ENCODE data around the gene PNPLA7. TPM values are rescaled to one million over a fixed set of nuclear protein-coding genes. Genes with fewer than 3 reads are reported as not detected.
"Not testable (repeated sequence)": the region's sequence is repeated elsewhere in the genome, so short reads cannot be mapped to it uniquely, and the experiment has no call there.

PNPLA7 gene
- total RNA-seq, 1 experiment from 2014 or later = 0.94 TPM

DNA sequence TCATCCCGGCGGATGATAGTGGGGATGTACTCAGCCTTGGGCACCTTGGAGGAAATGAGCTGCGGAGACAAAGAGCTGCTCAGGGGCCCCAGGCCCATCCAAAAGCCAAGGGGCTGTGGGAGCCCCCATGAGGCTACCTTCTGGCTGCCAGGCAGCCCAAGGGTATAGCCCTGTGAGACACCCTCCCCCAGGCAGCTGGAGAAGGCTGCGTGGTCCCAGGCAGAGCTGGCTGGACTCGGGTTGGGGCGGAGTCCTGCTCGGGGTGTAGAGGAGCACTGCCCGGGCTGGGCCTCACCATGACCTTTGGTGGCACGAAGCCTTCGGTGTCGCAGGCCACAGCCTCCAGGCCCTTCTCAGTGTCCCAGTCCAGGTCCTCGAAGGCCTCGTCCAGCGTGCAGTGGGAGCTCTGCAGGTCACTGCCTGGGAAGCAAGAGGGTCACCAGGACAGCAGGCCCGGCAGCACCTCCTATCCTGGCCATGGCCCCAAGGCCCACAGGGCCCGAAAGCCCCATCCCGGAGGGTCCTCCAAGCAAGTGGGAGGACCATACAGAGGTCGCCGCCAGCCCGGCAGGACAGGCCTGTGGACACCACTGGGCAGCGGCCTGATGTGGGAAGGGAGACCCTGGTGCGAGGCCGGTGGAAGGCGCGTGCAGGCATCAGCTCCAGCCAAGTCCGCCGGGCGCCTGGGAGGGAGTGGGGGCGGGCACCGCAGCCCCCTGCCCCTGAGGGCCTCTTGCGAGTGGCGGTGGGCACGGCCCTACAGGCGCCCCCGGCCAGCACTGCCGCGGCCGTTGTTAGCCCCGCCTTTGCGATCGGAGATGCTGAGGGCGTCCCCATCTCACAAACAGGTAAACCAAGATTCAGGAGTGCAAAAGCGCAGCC is 97.2 kb downstream of the PNPLA7 start:
- no peak for DNase-seq (ENCODE audit: low spot score)

DNA sequence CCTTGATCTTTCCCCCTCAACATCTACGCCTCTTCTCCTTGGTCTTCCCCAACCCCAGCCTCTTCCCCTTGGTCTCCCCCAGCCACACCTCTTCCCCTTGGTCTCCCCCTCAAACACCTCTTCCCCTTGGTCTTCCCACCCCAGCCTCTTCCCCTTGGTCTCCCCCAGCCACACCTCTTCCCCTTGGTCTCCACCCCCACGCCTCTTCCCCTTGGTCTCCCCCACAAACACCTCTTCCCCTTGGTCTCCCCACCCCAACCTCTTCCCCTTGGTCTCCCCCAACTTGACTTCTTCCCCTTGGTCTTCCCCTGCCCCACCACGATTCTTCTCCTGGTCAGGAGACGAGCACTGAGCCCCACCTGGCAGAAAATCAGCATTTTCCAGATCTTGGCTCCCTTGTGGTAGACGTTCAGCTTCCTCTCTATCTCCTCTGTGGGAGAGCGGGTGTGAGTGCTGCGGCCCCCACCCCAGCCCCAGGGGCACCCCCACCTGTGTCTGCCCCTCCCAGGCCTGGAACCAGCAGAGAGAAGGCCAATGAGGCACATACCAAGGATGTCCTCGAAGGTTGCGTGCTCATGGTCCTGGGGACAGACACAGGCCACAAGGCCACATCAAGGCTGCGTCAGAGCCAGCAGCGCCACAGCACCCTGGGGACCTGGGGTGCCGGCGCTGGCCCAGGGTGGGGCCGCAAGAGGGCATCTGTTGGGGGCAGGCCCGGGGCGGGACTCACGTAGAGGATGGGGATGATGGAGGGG is 98.0 kb downstream of the PNPLA7 start:
- no peak for DNase-seq (ENCODE audit: low spot score)

DNA sequence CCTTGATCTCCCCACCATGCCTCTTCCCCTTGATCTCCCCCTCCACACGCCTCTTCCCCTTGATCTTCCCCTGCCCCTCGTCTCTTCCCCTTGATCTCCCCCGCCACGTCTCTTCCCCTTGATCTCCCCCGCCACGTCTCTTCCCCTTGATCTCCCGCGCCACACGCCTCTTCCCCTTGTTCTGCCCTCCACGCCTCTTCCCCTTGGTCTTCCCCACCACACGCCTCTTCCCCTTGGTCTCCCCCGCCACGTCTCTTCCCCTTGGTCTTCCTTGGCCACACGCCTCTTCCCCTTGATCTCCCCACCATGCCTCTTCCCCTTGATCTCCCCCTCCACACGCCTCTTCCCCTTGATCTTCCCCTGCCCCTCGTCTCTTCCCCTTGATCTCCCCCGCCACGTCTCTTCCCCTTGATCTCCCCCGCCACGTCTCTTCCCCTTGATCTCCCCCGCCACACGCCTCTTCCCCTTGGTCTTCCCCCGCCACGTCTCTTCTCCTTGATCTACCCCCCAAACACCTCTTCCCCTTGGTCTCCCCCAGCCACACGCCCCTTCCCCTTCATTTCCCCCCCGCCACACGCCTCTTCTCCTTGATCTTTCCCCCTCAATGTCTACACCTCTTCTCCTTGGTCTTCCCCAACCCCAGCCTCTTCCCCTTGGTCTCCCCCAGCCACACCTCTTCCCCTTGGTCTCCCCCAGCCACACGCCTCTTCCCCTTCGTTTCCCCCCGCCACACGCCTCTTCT is 98.8 kb downstream of the PNPLA7 start:
- DNase-seq (ENCODE audit: low spot score) = not testable (repeated sequence)

DNA sequence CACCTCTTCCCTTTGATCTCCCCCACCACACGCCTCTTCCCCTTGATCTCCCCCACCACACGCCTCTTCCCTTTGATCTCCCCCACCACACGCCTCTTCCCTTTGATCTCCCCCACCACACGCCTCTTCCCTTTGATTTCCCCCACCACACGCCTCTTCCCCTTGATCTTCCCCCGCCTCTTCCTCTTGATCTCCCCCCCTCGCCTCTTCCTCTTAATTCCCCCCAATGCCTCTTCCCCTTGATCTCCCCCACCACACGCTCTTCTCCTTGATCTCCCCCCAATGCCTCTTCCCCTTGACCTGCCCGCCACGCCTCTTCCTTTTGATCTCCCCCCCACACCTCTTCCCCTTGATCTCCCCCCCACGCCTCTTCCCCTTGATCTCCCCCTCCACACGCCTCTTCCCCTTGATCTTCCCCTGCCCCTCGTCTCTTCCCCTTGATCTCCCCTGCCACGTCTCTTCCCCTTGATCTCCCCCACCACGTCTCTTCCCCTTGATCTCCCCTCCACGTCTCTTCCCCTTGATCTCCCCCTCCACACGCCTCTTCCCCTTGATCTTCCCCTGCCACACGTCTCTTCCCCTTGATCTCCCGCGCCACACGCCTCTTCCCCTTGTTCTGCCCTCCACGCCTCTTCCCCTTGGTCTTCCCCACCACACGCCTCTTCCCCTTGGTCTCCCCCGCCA is 99.5 kb downstream of the PNPLA7 start:
- DNase-seq (ENCODE audit: low spot score) = not testable (repeated sequence)

DNA sequence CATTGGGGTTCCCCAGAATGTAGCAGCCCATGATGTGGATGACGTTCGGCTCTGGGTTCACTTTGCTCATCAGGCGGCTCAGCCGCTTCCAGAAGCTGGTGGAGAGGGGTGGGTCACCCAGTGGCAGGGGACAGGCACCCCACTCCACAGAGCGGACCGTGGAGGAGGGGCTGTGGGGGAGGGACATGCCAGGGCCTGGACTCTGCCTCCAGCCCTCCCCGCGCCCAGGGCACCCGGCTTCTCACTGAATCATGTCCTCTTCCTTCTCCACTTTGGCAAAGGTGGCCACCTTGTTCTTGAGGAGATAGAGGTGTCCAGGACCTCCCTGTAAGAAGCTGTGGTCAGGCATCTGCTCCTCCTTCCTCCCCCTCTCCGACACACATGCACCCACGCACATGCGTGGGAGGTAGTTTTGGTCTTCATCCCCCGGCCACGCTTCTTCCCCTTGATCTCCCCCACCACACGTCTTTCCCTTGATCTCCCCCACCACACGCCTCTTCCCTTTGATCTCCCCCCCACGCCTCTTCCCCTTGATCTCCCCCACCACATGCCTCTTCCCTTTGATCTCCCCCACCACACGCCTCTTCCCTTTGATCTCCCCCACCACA is 100.2 kb downstream of the PNPLA7 start:
- DNase-seq (ENCODE audit: low spot score) = no peak

DNA sequence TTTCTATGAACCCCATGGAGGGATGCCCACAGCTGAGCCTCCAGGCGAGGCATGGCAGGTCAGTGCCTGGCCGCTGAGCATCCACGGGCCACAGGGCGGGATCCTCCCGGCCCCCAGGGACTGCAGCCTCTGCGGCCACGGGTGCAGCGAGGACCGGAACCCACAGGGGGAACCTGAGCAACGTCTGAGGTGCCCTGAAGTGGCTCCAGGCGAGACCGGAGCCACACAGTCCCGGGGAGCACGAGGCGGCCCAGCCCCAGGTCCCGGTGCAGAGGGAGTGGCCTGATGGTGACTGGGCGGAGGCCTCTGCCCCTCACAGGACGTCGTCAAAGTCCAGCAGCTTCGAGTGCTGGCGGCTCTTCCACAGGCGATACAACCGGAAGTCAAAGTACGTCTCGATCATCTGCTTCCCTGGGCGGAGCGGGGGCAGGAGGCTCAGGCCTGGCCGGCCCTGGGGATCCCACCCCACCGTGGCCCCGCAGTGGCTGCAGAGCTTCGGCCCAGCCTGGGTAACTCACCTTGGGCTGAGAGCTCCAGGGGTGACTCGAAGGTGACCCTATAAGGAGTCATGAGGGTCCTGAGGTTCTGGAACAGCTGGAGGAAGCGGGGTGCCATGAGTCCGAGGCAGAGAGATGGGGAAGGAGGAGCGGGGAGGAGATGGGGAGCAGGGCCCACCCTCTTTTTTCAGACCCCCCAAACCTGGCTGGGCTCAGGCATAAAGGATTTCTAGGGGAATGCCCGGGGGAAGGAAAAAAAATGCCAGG is 100.9 kb downstream of the PNPLA7 start:
- no peak for DNase-seq (ENCODE audit: low spot score)

DNA sequence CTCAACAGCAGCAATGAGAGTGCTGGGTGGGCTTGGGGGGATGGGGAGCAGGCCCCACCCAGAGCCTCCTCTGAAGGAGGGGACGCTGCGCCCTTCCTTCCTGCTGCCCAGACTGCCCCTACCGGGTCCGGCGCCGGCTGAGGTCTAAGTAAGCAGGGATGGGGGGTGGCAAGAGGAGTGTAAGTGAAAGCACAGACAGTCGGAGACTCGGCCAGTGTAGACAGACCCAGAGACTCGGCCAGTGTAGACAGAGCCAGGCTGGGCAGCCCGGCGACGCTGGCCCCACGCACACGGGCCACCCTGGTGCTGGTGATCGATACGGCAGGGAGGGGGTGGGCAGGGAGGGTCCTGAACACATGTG is 101.6 kb downstream of the PNPLA7 start:
- no peak for DNase-seq (ENCODE audit: low spot score)

DNA sequence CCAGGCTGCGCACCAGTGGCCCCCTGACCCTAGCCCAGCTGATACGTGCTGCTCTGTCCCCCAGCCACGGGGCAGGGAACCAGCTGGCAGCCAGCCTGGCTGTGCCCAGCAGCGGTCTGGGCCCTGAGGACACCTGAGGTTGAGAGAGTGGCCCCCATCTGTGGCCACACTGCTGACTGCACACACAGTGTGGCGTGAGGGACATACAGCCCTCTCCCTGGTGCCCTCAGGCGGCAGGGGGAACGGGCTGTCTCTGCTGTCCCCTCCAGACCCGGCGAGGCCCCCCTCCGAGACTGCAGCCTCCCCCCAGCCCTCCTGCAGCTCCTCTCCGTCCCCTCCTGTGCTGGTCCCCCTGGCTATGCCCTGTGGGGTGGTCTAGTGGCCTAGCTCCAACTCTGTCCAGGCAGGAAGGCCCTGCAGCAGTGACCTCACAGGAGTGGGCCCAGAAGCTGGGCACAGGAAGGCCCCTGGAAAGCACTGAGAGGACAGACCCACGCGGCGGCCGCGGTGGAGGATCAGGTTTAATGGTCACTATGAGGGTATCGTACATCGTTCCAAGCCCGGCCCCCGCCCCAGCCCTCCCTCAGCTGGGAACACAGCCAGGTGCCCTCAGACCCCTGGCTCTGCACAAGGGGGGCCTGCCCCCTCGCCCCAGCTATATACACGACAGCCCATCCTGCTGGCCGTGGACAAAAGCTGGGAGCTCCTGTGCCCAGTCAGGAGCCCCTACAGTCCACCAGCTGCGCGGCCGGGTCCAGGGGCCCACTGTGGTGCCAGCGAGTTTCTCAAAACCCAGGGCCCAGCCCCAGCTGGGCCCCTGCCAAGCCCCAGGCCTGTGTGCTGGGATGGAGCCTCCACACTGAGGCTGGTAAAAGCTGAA is 102.2 kb downstream of the PNPLA7 start:
- DNase-seq (ENCODE audit: low spot score) = no peak

DNA sequence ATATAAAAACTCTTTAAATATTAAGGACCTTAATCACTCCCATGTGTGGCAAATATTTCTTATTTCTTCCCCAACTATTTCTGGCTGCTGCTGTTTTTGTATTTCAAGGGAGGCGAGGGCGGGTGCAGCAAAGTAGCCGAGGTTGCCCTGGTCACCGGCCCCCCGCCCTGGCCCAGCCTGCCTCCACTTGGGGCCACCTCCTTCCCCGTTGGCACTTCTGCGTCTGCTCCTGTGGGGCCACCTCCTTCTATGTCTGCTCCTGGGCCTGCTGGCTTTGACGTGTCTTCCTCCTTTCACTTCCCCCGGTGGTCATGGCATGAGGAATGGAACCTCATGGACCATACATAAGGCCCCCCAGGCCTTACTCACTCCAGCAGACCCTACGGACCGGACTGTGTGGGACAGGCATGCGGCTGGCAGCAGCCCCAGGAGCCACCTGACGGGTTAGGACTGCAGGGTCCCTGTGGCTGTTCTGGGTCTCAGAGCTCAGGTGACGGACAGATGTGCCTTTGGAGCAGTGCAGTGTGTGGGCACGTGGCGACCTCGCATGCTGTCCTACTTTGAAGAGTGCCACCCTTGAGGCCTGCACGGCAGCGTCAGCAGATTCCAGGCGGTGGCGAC is 103.2 kb downstream of the PNPLA7 start:
- no peak for DNase-seq (ENCODE audit: low spot score)

DNA sequence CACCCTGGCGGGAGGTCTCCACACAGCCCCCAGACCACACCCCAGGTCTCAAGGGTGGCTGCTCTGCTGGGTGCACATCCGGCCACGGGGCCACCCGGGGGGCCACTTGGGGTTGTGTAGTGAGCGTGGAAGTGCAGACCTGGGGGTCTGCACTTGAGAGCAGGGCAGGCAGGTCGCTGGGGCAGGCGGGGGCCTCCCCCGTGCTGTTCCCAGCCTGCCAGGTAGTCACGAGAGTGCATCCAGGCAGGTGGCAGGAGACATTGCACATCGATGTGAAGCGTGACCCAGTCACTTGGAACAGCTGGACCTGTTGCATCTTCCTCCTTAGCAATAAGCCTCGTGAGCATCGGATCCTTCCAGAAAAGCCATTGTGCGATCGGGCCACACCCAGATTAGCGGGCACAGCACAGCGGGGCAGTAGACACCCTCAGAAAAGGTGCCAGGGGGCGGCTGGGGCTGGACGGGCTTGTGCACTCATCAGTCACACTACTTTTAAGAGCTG is 104.2 kb downstream of the PNPLA7 start:
- no peak for DNase-seq (ENCODE audit: low spot score)

DNA sequence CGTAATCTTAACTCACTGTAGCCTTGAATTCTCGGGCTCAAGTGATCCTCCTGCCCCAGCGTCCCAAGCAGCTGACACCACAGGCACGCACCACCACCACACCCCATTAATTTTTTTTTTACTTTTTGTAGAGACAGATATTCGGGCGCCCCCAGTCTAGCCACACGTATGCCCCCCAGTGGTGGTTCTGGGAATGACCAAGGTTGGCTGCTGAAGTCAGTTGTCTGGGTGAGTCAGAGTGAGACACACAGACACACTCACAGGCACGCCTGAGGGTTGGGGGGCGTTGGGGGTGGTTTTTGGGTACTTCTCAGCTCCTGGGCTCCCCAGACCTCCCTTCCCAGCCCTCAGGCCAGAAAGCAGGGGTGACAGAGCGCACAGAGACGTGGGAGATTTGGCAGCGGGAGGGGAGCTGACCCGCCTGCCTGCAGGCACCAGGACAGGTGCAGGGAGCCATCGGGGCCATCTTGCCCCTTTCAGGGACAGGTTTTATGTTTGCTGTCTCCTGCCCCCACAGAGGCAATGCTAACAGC is 104.9 kb downstream of the PNPLA7 start:
- DNase-seq (ENCODE audit: low spot score) = peak; percentile 91

DNA sequence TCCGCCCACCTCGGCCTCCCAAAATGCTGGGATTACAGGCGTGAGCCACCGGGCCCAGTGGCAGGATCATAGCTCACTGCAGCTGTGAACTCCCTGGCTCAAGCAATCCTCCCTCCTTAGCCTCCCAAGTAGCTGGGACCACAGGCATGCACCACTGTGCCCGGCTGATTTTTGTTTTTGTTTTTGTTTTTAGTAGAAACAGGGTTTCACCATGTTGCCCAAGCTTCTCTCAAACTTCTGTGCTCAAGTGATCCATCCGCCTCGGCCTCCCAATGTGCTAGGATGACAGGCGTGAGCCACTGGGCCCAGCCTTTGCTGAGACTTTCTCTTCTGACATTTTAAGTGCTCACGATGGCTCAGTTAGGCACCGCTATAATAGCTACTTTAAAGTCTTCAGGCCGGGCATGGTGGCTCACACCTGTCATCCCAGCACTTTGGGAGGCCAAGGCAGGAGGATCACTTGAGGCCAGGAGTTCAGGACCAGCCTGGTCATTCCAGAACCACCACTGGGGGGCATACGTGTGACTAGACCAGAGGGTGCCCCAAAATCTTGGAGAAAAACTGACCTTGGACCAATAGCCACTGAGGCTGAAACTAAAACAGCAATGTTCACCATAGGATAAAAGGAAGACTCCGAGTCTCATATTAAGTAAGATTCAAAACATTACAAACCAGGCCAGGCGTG is 106.0 kb downstream of the PNPLA7 start:
- DNase-seq (ENCODE audit: low spot score) = no peak

DNA sequence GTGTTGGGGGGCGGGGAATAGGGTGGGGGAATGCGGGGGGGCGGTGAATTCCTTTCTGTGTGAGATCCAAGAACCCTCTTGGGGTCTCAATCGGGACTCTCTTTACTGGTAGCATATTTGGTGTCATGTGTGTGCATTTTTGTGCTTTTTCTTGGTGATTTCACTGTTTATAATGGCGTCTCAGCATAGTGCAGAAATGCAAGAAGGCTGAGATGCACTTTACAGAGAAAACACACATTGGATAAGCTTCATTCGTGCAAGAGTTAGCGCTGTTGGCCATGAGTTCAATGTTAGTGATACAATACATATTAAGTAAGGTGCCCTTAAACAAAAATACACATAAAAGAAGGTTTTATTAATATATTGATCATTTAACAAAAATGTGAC is 108.3 kb downstream of the PNPLA7 start:
- DNase-seq (ENCODE audit: low spot score) = no peak

DNA sequence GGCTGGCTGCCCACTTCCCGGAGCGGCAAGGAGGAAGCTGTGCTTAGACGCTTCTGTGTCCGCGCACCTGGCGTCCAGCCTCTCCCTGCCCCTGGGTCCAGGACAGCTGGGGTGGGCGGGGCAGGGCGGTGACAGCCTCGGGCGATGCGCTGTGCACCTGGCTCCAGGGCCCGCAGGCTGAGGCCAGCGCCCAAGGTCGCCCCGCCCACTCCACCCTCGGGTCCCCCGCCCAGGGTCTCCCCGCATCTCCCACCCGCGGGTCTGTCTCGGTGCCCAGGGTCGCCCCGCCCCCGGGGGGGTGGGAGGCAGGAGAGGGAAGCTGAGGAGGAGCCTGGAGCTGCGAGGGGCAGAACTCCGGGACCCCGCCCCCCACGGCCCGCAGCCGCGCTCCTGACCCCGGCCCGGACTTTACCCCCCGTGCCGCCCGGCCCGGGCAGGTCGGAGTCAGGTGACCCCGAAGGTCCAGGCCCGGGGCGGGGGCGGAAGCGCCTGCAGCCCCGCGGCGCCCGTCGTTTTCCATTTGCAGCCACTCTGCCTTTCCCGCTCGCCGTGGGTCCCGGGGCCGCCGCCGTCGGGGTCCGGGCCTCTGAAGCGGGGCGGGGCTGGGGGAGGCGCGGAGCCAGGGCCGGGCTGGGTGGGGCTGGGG is 108.8 kb downstream of the PNPLA7 start, which contains the start of gene ENTPD8:
Gene ENTPD8, minus strand, starts transcription at position 69 of the 646 bp plus-strand sequence. CDS start 3,072 bp downstream, outside the sequence.
- DNase-seq (ENCODE audit: low spot score) = peak; percentile 81

DNA sequence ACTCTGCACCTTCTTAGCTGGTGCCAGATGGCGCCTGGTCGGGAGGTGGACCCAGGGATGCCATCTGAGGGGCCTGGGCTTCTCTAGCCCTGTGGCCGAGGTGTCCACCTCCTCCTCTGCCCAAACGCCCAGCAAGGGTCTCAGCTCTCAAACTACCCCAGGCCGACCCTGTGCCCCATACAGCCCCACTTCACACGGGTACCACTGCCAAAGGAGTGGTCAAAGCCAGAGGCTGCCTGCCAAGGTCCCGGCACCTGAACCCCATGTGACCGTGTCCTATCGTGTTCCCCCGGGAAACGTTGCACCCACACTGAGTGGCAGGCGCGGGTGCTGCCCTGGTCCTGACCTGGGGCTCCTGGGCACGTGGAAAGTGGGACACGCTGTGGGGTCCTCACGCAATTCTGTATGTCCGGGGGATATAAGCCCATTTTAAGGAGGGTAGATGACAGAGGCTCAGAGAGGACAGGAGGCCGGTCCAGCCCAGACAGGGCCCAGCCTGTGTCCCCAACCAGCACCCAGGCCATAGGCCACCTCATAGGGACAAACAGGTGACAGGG is 111.0 kb downstream of the PNPLA7 start:
- no peak for DNase-seq (ENCODE audit: low spot score)

DNA sequence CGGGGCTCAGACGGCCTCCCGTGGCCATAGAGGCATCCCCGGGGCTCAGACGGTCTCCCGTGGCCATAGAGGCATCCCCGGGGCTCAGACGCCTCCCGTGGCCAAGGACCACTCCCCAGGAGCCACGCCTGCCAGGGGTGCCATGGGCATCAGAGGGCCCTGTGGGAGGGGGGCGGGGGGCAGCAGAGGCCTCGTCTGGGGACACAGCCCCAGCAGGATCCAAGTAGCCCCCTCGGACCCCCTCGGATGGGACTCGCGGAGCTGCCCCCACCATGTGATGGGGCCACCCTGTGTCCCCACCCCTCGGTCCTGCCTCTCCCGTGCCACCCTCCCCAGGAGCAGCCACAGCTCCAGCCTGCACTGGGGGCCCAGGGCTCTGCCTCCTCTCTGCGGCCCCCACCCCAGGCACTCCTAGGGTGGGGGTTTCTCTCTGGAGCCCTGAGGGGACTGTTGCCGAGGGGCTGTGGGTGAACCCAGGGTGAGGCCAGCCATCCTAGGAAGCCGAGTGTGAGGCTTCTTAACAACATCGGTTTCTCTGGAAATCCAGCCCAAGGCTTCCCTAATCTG is 111.5 kb downstream of the PNPLA7 start:
- no peak for DNase-seq (ENCODE audit: low spot score)

Data from HT-29 (cell line).